ENCODE data around the gene CNIH1.

CNIH1 gene

GRCh38 chr14:54435500-54435981 is 5.6 kb downstream of the CNIH1 start:
- H3K9me3 ChIP-seq (ENCODE audit: control insufficient read depth, low read length) = no peaks in the 10 kb centered on the region
- no peak overlapping the region for H3K4me3 ChIP-seq (ENCODE audit: insufficient read depth, low read depth, low read length)
- H3K4me1 ChIP-seq (ENCODE audit: control insufficient read depth, insufficient read depth, low read length) = peaks cover 16% of the 10 kb centered on the region
- no peak overlapping the region for H3K27ac ChIP-seq (ENCODE audit: insufficient read depth, low read depth, low read length, poor library complexity, severe bottlenecking)
- no peaks in the 10 kb centered on the region for H3K27me3 ChIP-seq (ENCODE audit: control insufficient read depth, insufficient read depth, low read length, poor library complexity, severe bottlenecking)
- 93% methylated on average over 4 of the region's 4 CpGs for WGBS, 2 experiments
- peaks cover 3% of the 10 kb centered on the region for H3K36me3 ChIP-seq (ENCODE audit: control insufficient read depth, insufficient read depth, low read length)

GRCh38 chr14:54428527-54428926 is 12.6 kb downstream of the CNIH1 start:
- H3K27me3 ChIP-seq (ENCODE audit: control insufficient read depth, insufficient read depth, low read length, poor library complexity, severe bottlenecking) = no peaks in the 10 kb centered on the region
- H3K4me3 ChIP-seq (ENCODE audit: insufficient read depth, low read depth, low read length) = no peak overlapping the region
- H3K36me3 ChIP-seq (ENCODE audit: control insufficient read depth, insufficient read depth, low read length) = peaks cover 28% of the 10 kb centered on the region
- WGBS, 2 experiments = 100% methylated on average over 1 to 2 of the region's 2 CpGs
- H3K27ac ChIP-seq (ENCODE audit: insufficient read depth, low read depth, low read length, poor library complexity, severe bottlenecking) = no peak overlapping the region
- no peaks in the 10 kb centered on the region for H3K9me3 ChIP-seq (ENCODE audit: control insufficient read depth, low read length)
- H3K4me1 ChIP-seq (ENCODE audit: control insufficient read depth, insufficient read depth, low read length) = no peaks in the 10 kb centered on the region

- H3K27ac ChIP-seq (ENCODE audit: insufficient read depth, low read depth, low read length, poor library complexity, severe bottlenecking) = no peak overlapping the region
- no peak overlapping the region for H3K4me3 ChIP-seq (ENCODE audit: insufficient read depth, low read depth, low read length)
- H3K36me3 ChIP-seq (ENCODE audit: control insufficient read depth, insufficient read depth, low read length) = peaks cover 28% of the 10 kb centered on the region
These were observed 13.3 kb downstream of the CNIH1 start for GRCh38 chr14:54427871-54428270.

GRCh38 chr14:54425537-54426274 is 15.5 kb downstream of the CNIH1 start:
- H3K27ac ChIP-seq (ENCODE audit: insufficient read depth, low read depth, low read length, poor library complexity, severe bottlenecking) = no peak overlapping the region
- H3K36me3 ChIP-seq (ENCODE audit: control insufficient read depth, insufficient read depth, low read length) = peaks cover 26% of the 10 kb centered on the region
- no peak overlapping the region for H3K4me3 ChIP-seq (ENCODE audit: insufficient read depth, low read depth, low read length)
- 92 to 93% methylated on average over 3 of the region's 3 CpGs for WGBS, 2 experiments
- H3K4me1 ChIP-seq (ENCODE audit: control insufficient read depth, insufficient read depth, low read length) = no peaks in the 10 kb centered on the region
- no peaks in the 10 kb centered on the region for H3K27me3 ChIP-seq (ENCODE audit: control insufficient read depth, insufficient read depth, low read length, poor library complexity, severe bottlenecking)
- no peaks in the 10 kb centered on the region for H3K9me3 ChIP-seq (ENCODE audit: control insufficient read depth, low read length)

More at GRCh38 chr14:54427871-54428270, 13.3 kb downstream of the CNIH1 start:
- H3K27me3 ChIP-seq (ENCODE audit: control insufficient read depth, insufficient read depth, low read length, poor library complexity, severe bottlenecking) = no peaks in the 10 kb centered on the region
- H3K4me1 ChIP-seq (ENCODE audit: control insufficient read depth, insufficient read depth, low read length) = no peaks in the 10 kb centered on the region
- no peaks in the 10 kb centered on the region for H3K9me3 ChIP-seq (ENCODE audit: control insufficient read depth, low read length)
- WGBS, 2 experiments = 97 to 100% methylated on average over 2 to 3 of the region's 3 CpGs

- peaks cover 22% of the 10 kb centered on the region for H3K36me3 ChIP-seq (ENCODE audit: control insufficient read depth, insufficient read depth, low read length)
- no peaks in the 10 kb centered on the region for H3K4me1 ChIP-seq (ENCODE audit: control insufficient read depth, insufficient read depth, low read length)
- H3K27ac ChIP-seq (ENCODE audit: insufficient read depth, low read depth, low read length, poor library complexity, severe bottlenecking) = no peak overlapping the region
- H3K9me3 ChIP-seq (ENCODE audit: control insufficient read depth, low read length) = no peaks in the 10 kb centered on the region
- WGBS, 2 experiments = 97 to 100% methylated on average over 1 of the region's 2 CpGs
- H3K4me3 ChIP-seq (ENCODE audit: insufficient read depth, low read depth, low read length) = no peak overlapping the region
- no peaks in the 10 kb centered on the region for H3K27me3 ChIP-seq (ENCODE audit: control insufficient read depth, insufficient read depth, low read length, poor library complexity, severe bottlenecking)
These were observed 16.1 kb downstream of the CNIH1 start for GRCh38 chr14:54425068-54425467.

- Histone ChIP-seq H3K27me3 (ENCODE audit: control insufficient read depth, insufficient read depth, low read length, poor library complexity, severe bottlenecking) (no peaks in the 10 kb centered on the region), H3K4me1 (ENCODE audit: control insufficient read depth, insufficient read depth, low read length) (no peaks in the 10 kb centered on the region), H3K9me3 (ENCODE audit: control insufficient read depth, low read length) (no peaks in the 10 kb centered on the region), H3K36me3 (ENCODE audit: control insufficient read depth, insufficient read depth, low read length) (peaks cover 16% of the 10 kb centered on the region), H3K27ac (ENCODE audit: insufficient read depth, low read depth, low read length, poor library complexity, severe bottlenecking) (no peak overlapping the region), H3K4me3 (ENCODE audit: insufficient read depth, low read depth, low read length) (no peak overlapping the region)
- WGBS, 2 experiments = 87 to 97% methylated on average over 3 of the region's 4 CpGs
These were observed 16.7 kb downstream of the CNIH1 start for GRCh38 chr14:54424479-54424901.

GRCh38 chr14:54423991-54424390 is 17.2 kb downstream of the CNIH1 start:
- Histone ChIP-seq H3K4me3 (ENCODE audit: insufficient read depth, low read depth, low read length) (no peak overlapping the region), H3K27me3 (ENCODE audit: control insufficient read depth, insufficient read depth, low read length, poor library complexity, severe bottlenecking) (no peaks in the 10 kb centered on the region), H3K27ac (ENCODE audit: insufficient read depth, low read depth, low read length, poor library complexity, severe bottlenecking) (no peak overlapping the region), H3K36me3 (ENCODE audit: control insufficient read depth, insufficient read depth, low read length) (peaks cover 12% of the 10 kb centered on the region), H3K9me3 (ENCODE audit: control insufficient read depth, low read length) (no peaks in the 10 kb centered on the region), H3K4me1 (ENCODE audit: control insufficient read depth, insufficient read depth, low read length) (no peaks in the 10 kb centered on the region)

GRCh38 chr14:54420478-54421142 is 20.6 kb downstream of the CNIH1 start:
- Histone ChIP-seq H3K27me3 (ENCODE audit: control insufficient read depth, insufficient read depth, low read length, poor library complexity, severe bottlenecking) (no peaks in the 10 kb centered on the region), H3K4me3 (ENCODE audit: insufficient read depth, low read depth, low read length) (no peak overlapping the region), H3K27ac (ENCODE audit: insufficient read depth, low read depth, low read length, poor library complexity, severe bottlenecking) (no peak overlapping the region), H3K36me3 (ENCODE audit: control insufficient read depth, insufficient read depth, low read length) (peaks cover 9% of the 10 kb centered on the region), H3K9me3 (ENCODE audit: control insufficient read depth, low read length) (no peaks in the 10 kb centered on the region), H3K4me1 (ENCODE audit: control insufficient read depth, insufficient read depth, low read length) (no peaks in the 10 kb centered on the region)
- WGBS, 2 experiments = 52 to 58% methylated on average over 7 of the region's 7 CpGs

- peaks cover 6% of the 10 kb centered on the region for H3K36me3 ChIP-seq (ENCODE audit: control insufficient read depth, insufficient read depth, low read length)
- WGBS, 2 experiments = 92 to 98% methylated on average over 2 to 3 of the region's 3 CpGs
- no peaks in the 10 kb centered on the region for H3K9me3 ChIP-seq (ENCODE audit: control insufficient read depth, low read length)
- no peaks in the 10 kb centered on the region for H3K4me1 ChIP-seq (ENCODE audit: control insufficient read depth, insufficient read depth, low read length)
- H3K27me3 ChIP-seq (ENCODE audit: control insufficient read depth, insufficient read depth, low read length, poor library complexity, severe bottlenecking) = no peaks in the 10 kb centered on the region
- H3K4me3 ChIP-seq (ENCODE audit: insufficient read depth, low read depth, low read length) = no peak overlapping the region
- H3K27ac ChIP-seq (ENCODE audit: insufficient read depth, low read depth, low read length, poor library complexity, severe bottlenecking) = no peak overlapping the region
These were observed 29.8 kb downstream of the CNIH1 start for GRCh38 chr14:54411371-54411770.

- Histone ChIP-seq H3K4me3 (ENCODE audit: insufficient read depth, low read depth, low read length) (no peak overlapping the region), H3K4me1 (ENCODE audit: control insufficient read depth, insufficient read depth, low read length) (no peaks in the 10 kb centered on the region), H3K27me3 (ENCODE audit: control insufficient read depth, insufficient read depth, low read length, poor library complexity, severe bottlenecking) (no peaks in the 10 kb centered on the region), H3K27ac (ENCODE audit: insufficient read depth, low read depth, low read length, poor library complexity, severe bottlenecking) (no peak overlapping the region), H3K36me3 (ENCODE audit: control insufficient read depth, insufficient read depth, low read length) (peaks cover 6% of the 10 kb centered on the region), H3K9me3 (ENCODE audit: control insufficient read depth, low read length) (no peaks in the 10 kb centered on the region)
- 100% methylated on average over 1 of the region's 1 CpG for WGBS, 2 experiments
These were observed 31.0 kb downstream of the CNIH1 start for GRCh38 chr14:54410215-54410614.
